ENCODE measurements around the gene ARID5A. TPM values are rescaled to one million over a fixed set of nuclear protein-coding genes. Genes with fewer than 3 reads are reported as not detected.
"Not testable (repeated sequence)": the region's sequence is repeated elsewhere in the genome, so short reads cannot be mapped to it uniquely, and the experiment has no call there.

Gene ARID5A, protein sequence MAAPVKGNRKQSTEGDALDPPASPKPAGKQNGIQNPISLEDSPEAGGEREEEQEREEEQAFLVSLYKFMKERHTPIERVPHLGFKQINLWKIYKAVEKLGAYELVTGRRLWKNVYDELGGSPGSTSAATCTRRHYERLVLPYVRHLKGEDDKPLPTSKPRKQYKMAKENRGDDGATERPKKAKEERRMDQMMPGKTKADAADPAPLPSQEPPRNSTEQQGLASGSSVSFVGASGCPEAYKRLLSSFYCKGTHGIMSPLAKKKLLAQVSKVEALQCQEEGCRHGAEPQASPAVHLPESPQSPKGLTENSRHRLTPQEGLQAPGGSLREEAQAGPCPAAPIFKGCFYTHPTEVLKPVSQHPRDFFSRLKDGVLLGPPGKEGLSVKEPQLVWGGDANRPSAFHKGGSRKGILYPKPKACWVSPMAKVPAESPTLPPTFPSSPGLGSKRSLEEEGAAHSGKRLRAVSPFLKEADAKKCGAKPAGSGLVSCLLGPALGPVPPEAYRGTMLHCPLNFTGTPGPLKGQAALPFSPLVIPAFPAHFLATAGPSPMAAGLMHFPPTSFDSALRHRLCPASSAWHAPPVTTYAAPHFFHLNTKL
- 16.2 TPM for total RNA-seq

DNA sequence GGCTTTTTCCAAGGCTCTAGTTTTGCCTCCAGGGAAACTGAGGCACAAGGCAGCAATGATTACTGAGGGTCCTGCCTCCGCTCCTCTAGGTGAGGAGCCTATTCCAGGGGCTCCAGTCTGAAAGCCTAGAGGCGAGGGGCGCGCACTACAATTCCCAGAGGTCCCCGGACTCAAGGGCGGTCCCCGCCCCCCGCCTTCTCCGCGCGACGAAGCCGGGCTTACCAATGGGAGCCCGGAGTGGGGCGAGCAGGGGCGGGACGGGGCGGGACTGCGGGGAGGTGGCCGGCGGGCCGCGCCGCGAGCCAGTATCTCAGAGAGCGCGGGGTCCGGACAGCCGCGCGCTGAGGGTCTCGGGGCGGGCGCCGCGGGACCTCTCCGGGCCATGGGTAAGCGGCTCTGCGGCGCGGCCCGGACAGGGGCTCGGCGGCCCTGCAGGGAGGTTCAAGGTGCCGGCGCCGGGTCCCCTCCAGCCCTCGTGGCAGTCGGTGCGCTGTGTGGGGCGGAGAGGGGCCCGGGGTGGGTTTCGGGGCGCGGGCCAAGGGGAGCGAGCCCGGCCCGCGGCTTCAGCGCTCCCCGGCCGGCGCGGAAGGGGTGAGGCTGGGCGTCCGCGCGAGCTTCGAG, at the start of gene ARID5A:
ARID5A (plus strand) TSS at position 308 of the 621 bp plus-strand sequence; CDS start at position 383, 75 bp downstream.
- DNase-seq = peak; percentile 94

DNA sequence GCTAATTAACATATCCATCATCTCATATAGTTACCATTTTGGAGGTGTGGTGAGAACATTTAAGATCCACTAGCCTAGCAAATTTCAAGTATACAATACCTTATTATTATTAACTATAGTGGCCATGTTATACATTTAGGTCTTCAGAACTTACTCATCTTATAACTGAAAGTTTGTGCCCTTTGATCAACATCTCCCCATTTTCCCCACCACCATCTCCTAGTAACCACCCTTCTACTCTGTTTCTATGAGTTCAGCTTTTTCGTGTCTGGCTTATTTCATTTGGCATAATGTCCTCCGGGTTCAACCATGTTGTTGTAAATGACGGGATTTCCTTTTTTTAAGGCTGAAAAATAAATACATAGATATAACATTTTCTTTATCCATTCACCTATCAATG, 47.3 kb upstream of the ARID5A start:
- DNase-seq = no peak

DNA sequence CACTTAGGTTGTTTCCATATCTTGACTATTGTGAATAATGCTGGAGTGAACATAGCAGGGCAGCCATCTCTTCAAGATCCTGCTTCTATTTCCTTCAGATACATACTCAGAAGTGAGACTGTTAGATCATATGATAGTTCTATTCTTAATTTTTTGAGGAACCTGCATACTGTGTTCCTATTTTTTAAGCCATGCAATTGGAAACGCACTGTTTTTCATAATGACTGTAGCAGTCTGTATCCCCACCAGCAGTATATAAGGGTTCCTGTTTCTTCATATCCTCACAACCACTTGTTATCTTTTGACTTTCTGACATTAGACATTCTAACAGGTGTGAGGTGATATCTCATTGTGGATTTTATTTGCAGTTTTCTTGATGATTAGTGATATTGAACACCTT, 46.9 kb upstream of the ARID5A start:
- no peak for DNase-seq

DNA sequence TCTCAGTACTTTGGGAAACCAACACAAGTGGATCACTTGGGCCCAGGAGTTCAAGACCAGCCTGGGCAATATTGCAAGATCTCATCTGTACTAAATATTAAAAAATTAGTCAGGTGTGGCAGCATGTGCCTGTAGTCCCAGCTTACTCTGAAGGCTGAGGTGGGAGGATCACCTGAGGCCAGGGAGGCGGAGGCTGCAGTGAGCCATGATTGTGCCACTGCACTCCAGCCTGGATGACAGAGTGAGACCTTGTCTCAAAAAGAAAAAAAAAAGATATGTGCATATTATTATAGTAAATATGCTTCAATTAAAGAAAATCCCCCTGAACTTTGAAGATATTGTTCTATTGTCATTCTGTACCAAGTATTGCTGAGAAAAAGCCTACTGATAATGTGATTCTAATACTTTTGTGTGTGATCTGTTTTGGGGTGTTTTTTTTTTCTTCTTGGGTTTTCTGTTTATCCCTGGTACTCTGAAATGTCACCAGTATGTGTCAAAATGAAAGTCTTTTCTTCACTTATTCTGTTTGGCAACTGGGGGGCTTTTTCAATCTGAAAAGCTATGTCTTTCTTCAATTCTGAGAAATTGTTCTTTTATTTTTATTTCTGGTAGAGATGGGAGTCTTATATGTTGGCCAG, 44.6 kb upstream of the ARID5A start:
- no peak for DNase-seq

DNA sequence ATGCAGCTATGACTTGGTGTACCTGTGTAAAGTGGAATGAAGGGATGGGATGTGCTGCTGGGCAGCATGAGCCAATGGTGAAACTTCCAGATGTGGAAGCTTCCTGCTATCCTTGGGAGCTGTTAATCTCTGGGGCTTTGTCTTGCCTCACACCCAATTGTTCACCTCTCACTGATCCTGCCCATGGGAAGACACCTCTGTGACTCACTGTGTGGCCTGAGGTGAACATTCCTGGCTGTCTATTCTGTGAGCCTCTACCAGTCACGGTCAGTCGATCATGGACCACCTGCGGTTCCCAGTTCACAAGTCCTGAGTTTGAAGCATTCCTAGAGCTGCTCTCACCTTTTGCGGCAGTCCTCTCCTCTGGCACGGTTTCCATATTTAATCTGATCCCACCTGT, 43.5 kb upstream of the ARID5A start:
- no peak for DNase-seq

DNA sequence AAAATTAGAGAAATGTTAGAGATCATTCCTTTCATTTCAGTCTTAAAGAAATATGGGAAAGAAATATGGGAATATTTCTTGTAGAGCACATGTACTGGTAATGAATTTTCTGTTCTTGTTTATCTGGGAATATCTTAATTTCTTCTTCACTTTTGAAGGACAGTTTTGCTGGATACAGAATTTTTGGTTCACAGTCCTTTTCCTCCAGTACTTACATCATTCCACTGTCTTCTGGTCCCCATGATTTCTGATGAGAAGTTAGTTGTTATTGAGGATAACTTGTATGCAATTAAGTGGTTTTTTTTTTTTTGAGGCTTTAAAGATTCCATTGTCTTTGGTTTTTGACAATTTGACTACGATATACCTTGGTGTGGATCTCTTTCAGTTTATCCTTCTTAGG, 42.4 kb upstream of the ARID5A start:
- DNase-seq = no peak

DNA sequence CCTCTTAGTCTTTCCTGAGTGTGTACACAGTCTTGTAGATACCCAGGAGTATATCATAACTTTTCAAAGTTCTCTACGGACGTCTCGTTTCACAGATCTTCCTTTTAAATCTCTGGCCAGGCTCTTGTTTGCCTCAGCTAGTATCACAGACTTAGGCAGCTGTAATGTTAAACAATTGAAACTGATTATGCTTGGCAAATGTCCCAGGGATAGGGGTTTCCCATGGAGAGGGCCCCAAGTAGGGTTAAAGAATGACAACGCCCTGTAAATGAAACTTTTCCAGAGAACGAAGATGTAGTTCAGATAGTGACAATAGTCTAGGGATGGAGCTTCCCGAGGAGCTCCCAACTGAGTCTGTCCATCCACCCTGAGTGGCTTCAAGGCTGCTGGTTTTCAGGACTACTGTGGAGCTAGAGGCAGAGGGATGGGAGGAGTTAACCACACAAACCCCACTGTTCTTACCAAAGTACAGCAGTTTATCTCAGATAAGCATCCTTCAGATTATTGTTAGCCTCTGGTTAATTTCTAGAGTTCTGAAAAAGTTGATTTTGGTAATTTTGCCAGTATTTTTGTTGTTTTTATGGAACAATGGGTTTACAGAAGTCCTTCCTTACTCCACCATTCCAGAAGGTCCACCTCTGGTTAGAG, 40.4 kb upstream of the ARID5A start:
- no peak for DNase-seq

DNA sequence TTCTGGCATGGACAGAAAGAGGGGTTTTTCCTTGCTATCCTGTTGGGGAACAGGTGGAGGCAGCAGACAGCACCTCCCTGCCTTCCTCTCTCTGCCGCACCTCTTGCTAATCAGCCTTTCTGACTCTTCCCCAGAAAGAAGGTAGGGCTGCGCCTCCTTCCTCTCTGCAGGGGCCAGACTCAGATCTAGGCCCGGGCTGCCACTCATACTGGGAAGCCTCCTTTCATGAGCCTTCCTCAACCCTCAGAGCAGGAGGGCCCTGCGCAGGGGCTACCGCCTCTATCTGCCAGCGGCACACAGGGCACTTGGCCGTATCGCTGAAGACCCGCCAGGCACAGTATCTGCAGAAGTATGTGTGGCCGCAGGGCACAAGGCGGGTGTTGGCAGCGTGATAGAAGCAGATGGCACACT, 38.5 kb upstream of the ARID5A start:
- DNase-seq = no peak

DNA sequence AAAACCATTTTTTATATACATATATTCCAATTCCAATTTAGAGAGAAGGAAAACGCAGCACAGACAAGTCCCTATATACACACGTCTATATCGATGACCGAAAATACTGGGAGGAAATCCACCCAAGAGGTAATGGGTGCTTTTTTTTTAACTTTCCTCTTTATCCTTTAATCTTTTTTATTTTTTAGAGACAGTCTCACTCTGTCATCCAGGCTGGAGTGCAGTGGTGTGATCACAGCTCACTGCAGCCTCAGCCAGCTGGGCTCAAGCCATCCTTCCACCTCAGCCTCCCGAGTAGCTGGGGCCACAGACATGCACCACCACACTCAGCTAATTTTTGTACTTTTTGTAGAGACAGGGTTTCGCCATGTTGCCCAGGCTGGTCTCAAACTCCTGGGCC, 37.9 kb upstream of the ARID5A start:
- not testable (repeated sequence) for DNase-seq

DNA sequence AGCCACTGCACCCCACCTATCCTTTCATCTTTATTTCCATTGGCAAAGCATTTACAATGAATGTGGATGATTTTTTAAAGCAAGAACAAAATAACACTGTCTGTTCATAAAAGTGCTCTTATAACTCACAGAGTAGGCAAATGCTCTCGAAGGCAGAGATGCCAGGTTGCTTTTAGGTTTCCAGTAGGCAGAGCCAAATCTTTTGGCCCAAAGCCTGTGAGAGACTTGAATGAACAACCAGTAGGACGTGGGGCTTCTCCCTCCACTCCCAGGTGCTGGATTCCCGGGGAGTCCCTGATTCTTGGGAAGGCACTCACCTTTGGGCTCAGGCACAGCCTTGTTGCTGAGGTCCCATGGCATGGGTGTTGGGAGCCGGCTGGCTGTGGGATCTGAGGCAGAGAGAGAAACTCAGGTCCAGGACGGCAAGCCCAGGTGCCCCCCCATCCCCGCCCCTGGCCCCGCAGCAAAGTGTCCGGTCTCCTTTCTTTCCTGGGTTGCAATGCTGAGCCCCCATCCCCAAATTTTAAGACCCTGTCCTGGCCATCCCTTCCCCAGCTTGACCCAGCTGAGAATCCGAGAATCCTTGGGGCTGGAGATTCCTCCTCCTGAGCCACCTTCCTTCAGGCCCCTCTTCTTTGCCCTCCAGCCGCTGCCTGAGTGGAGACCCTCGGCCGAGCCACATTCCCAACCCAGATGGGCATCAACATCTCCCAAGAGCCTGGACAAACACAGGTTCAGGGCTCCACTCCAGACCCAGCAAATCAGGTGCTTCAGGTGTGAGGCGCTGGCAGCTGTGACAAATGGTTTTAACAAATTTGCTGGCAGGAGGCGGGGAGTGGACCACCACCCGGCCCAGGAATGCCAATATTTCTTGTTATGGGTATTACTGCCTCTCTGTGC, 37.2 kb upstream of the ARID5A start:
- no peak for DNase-seq

DNA sequence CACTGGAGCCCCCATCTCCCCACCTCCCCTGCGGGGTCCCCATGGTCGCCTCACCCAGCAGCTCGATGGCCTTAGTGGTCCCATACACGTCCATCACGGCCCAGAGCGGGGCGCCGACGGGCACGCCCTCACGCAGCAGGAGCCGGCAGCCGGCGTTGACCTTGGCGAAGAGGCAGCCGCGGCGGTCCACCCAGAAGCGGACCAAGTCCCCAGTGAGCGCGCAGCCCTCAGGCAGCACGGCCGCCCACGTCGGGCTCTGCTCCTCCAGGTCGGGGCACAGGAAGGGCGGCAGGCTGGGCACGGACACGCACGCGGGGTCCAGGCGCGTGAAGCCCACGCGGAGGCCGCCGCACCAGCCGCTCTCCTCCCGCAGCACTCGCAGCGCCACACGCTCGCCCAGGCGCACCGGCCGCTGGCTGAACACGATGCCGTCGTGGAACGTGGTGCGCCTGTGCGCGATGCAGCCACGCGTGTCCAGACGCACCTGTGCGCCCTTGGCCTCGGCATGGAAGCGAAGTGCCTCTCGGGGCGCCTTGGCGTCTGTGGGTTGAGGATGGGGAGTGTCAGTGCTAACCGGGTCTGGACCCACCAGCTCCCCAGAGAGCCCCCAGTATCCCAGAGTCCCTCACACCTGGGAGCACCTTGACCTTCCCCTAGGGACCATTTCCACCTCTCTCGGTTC, 36.0 kb upstream of the ARID5A start:
- no peak for DNase-seq

DNA sequence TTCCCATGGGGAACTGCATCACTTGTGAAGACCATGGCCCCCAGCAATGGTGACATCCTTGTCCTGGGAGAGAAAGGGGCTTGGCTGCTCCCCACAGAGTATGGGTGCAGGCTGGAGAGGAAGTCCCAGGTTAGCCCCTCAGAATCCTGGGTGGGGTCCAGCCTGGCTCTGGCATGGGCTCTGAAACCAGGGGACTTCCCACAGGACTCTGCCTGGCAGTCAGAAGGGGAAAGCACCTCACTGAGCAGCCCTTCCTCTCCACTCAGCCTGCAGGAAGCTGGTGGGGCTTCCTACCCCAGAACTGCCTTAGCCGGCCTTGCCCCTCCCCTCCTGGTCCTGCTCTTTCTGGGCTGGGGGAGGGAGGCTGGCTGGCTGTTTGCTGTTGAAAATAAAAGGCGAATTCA, 35.1 kb upstream of the ARID5A start:
- no peak for DNase-seq

DNA sequence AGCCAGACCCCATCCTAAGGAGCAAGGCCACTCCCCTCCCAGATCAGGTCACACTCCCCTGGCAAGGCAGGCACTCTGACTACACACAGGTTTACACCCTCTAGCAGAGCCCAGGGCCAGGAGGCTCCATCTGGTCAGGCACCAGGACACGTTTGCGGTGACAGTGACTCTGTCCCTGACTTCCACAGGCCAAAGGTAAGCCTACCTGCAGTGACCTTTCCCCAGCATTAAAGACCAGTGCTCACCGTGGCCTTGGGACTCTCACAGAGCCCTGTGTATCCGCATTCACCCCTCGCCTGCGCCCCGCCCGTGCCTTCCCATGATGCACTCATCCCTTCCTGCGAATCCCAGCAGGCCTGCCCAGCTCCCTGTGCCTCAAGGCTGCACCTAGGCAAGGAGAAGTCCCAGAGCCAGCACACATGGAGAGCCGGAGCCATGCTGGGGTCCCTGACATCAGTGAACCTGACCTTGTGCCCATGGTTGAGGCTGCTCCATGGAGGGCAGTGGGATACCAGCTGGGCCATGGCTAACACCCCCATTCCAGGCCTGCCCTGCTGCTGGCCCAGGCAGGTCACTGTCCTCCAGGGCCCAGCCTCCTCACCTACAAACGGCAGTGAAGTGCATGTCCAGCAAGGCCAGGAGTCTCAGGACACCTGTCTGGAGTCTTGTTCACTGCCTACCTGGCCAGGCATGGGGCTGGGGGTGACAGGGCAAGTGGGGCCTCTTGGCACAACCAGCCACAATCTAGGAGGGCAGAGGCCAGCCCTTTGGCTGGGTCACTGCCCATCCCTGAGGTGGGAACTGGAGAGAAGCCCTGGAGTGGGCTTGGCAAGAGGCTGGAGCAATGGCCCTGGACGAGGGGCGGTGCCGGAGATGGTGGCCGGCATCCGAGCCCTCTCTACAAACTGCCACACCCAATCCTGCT, 34.4 kb upstream of the ARID5A start:
- DNase-seq = no peak

DNA sequence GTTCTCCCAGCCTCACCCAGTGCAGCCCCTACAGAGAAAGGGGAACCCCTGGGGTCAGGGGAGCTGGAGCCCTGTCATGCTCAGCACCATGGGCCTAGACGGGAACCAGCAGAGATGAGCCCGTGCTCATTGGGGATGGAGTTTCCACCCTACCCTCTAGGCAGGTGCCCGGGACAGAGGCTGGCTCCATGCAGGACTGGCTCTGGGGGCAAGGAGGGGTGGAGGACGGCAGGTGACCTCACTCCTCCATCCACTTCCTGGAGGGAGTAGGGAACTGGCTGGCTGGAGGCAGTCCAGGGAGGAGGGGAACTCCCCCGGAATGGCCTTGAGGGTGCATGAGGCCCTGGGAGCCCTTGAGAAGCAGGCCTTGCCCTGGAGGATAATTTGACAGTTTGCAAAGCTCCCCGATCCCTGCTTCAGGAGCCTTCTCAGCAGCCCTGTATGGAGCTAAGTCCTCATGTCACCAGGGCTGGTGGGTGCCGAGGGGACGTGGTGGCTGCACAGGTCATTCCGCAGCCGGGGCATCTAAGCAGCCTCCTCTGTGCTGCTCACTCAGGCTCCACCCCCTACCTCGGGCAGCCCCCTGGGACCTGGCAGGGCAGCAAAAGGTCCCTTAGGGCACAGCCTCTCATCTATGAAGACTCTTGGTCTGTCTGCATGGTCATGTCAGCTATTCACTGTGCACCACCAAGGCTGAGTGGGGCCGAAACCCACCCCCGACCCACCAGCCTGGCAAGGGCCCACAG, 33.5 kb upstream of the ARID5A start:
- DNase-seq = no peak

DNA sequence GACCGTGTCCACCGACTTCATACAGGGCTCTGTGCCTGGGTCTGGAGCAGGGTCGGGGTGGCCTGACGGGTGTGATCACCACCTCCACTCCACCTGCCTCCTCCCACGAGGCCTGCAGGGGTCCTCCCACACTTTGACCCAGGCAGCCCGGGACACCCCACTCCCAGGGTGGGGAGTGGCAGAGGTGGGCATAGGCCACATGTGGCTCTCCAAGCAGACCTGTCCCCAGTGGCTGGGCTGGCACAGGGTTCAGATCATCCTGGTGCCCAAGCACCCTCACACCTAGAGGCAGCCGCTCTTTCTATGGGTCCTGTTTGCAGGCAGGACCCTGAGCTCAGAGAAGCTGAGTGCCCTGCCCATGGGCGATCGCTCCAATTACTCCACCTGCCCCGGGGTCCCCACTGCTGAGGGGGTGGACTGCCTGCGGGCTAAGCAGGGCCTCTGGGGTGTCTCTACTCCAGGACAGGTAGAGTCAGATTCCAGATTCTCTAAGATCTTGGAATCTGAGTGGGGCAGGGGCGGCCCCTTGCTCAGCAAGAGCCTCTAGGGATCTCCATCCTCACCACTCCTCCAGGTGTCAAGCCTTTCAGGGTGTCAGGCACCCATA, 32.8 kb upstream of the ARID5A start:
- no peak for DNase-seq

DNA sequence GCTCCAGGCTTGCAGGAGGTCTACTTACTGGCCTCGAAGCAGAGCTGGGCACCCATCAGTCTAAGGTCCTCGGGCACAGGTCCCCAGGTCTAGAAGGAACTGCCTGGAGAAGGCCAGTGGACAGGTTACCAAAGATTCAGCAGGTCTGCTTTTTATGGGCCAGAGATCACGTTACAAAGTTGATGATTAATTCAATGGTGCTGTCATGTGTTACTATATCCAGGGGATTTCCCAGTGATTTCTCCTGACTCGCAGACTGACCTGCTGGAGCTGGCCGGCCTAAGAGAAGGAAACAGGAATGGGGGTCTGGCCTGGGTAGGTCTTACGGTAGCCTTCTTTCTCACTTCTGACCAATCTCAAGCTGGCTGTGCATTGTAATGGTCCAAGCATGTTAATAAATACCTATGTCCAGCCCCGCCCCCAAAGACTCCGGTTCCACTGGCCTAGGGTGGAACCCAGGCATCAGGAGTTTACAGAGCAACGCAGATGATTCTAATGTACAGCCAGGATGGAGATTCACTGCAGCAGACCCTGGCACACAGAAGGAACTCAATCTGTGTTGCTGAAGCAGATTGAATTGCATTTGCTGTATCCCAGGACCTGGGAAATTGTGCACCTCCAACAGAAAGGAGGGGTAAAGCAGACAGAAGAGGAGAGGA, 31.2 kb upstream of the ARID5A start, which contains the start of gene NEURL3:
NEURL3 (minus strand) TSS at position 127 of the 659 bp plus-strand sequence; CDS start at position 56, 71 bp downstream.
- DNase-seq = no peak

DNA sequence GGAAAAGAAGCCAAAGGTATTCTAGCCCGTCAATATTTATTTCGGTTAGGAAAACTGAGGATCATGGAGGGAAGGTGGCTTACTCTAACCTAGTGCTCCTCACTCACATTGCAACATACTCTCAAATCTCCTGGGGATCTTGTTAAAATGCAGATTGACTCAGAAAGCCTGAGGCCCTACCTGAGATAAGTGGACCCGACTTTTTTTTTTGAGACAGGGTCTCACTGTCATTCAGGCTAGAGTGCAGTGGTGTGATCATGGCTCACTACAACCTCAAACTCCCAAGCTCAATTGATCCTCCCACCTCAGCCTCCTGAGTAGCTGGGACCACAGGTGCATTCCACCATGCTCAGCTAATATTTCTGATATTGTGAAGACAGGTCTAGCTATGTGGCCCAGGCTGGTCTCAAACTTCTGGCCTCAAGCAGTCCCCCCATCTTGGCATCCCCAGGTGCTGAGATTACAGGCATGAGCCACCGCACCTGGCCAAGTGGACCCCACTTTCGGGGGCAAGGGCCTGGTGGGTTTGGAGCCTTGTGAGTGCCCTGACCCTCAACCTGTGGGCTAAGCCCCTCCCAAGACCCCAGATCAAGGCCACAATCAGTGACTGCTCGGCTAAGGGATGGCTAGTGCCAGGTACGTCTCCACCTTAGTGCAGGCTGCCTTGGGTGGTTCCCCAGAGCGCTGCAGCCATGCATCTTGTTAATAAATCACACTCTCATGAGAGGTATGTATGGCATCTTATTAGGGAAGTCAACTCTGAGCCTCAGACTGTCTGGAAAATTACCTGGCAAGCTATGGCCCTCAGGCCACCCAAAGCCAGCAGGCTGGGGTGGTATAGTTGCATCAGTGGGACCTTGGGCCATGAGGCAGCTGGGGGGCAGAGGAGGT, 30.3 kb upstream of the ARID5A start:
- no peak for DNase-seq

All from skin of body (tissue), 2 donors.